Trophoblast cell (in vitro differentiated cells and primary cell): Measurements from ENCODE around the gene DPP9.

ENCODE experiments used
- DNase-seq, 2 donors: peaks; one replicate each; pipeline ENCODE4 v3.0.0-alpha.2; 2016
- H2AFZ ChIP-seq: 2 replicates; pipeline ENCODE4 v1.6.1; 2013; ENCODE audit warnings: low read length, moderate library complexity, mild to moderate bottlenecking; ENCODE audit not compliant: insufficient read depth, poor library complexity
- H2AK5ac ChIP-seq: 2 replicates; pipeline ENCODE4 v1.6.1; 2013; ENCODE audit warnings: mild to moderate bottlenecking, low read length
- H2BK120ac ChIP-seq: 2 replicates; pipeline ENCODE4 v1.6.1; 2013; ENCODE audit warnings: low read length, mild to moderate bottlenecking, moderate library complexity; ENCODE audit not compliant: insufficient read depth, poor library complexity
- H2BK12ac ChIP-seq: 2 replicates; pipeline ENCODE4 v1.6.1; 2013; ENCODE audit warnings: mild to moderate bottlenecking, low read length, moderate library complexity
- H2BK5ac ChIP-seq: 2 replicates; pipeline ENCODE4 v1.6.1; 2013; ENCODE audit warnings: low read length, low read depth, moderate library complexity, mild to moderate bottlenecking; ENCODE audit not compliant: poor library complexity
- H3K14ac ChIP-seq: 2 replicates; pipeline ENCODE4 v1.6.1; 2013; ENCODE audit warnings: mild to moderate bottlenecking, low read length
- H3K18ac ChIP-seq: 2 replicates; pipeline ENCODE4 v1.6.1; 2013; ENCODE audit warnings: mild to moderate bottlenecking, low read length
- H3K23ac ChIP-seq: 2 replicates; pipeline ENCODE4 v1.6.1; 2013; ENCODE audit warnings: low read length
- H3K27ac ChIP-seq: 2 replicates; pipeline ENCODE4 v1.5.1; 2013; ENCODE audit warnings: low read depth, mild to moderate bottlenecking, inconsistent platforms, low read length, moderate library complexity
- H3K27me3 ChIP-seq: 2 replicates; pipeline ENCODE4 v1.6.1; 2013; ENCODE audit warnings: inconsistent platforms, mild to moderate bottlenecking, low read length, moderate library complexity; ENCODE audit not compliant: insufficient read depth
- H3K36me3 ChIP-seq, 2 experiments: 1 replicate in 1 of 2; 2 replicates in 1 of 2; pipeline ENCODE4 v1.6.1; 2013; ENCODE audit warnings: low read length in 2 of 2, mild to moderate bottlenecking in 2 of 2, moderate library complexity in 1 of 2; ENCODE audit not compliant: insufficient read depth in 2 of 2, control insufficient read depth in 1 of 2
- H3K4ac ChIP-seq: 2 replicates; pipeline ENCODE4 v1.6.1; 2013; ENCODE audit warnings: low read depth, mild to moderate bottlenecking, low read length, moderate library complexity
- H3K4me1 ChIP-seq, 2 experiments: 1 replicate in 1 of 2; 2 replicates in 1 of 2; pipeline ENCODE4 v1.6.1; 2013; ENCODE audit warnings: low read length in 2 of 2, mild to moderate bottlenecking in 2 of 2, moderate library complexity in 1 of 2; ENCODE audit not compliant: insufficient read depth in 2 of 2, control insufficient read depth in 1 of 2
- H3K4me2 ChIP-seq: 2 replicates; pipeline ENCODE4 v1.6.1; 2013; ENCODE audit warnings: inconsistent platforms, mild to moderate bottlenecking, low read length, moderate library complexity
- H3K4me3 ChIP-seq: 2 replicates; pipeline ENCODE4 v1.5.1; 2013; ENCODE audit warnings: mild to moderate bottlenecking, low read depth, low read length, inconsistent platforms
- H3K79me1 ChIP-seq: one replicate; pipeline ENCODE4 v1.6.1; 2013; ENCODE audit warnings: low read length
- H3K79me2 ChIP-seq: 2 replicates; pipeline ENCODE4 v1.6.1; 2013; ENCODE audit warnings: low read length, mild to moderate bottlenecking; ENCODE audit not compliant: control insufficient read depth, insufficient read depth, poor library complexity
- H3K9ac ChIP-seq: 2 replicates; pipeline ENCODE4 v1.6.1; 2013; ENCODE audit warnings: mild to moderate bottlenecking, low read length
- H3K9me3 ChIP-seq: 2 replicates; pipeline ENCODE4 v1.6.1; 2013; ENCODE audit warnings: low read depth, mild to moderate bottlenecking, control low read depth, inconsistent platforms, low read length; ENCODE audit not compliant: insufficient read depth
- H4K12ac ChIP-seq: 2 replicates; pipeline ENCODE4 v1.6.1; 2013; ENCODE audit warnings: low read depth, mild to moderate bottlenecking, low read length, moderate library complexity
- H4K8ac ChIP-seq: 2 replicates; pipeline ENCODE4 v1.6.1; 2013; ENCODE audit warnings: low read depth, mild to moderate bottlenecking, low read length, moderate library complexity
- H4K91ac ChIP-seq: one replicate; pipeline ENCODE4 v1.6.1; 2013; ENCODE audit warnings: low read depth, mild to moderate bottlenecking, low read length, moderate library complexity
- whole genome bisulfite sequencing: extraction: QIAGEN DNeasy Blood & Tissue Kit; methylation state at CpG from one replicate; pipeline ENCODE4 v1.1.7; 2013; ENCODE audit warnings: missing lambda C conversion rate; ENCODE audit not compliant: insufficient read length, insufficient coverage; ENCODE audit errors: extremely low coverage; 5-methylcytosine and 5-hydroxymethylcytosine counted together

DPP9 gene

DNA sequence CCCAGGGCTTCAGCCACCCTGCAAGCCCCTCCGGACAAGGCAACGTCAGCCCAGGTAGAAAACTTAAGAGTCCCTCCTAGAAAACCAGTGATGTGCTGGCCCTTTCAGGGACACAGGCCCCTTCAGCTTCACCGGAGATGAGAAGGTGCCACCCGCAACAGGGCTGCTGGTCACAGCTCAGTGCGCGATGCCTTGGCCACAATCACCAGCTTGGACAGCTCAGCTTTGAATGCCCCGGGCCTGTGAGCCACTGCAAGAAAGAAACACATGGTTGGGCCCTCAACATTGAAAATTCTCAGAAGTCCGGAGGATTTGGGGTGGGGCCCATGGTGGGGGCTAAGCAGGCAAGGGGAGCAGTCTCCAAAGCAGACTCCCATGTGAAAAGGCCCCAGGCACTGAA is 65.8 kb downstream of the DPP9 start:
- H2BK12ac ChIP-seq: no peak overlapping the region
- no peak for DNase-seq
- H3K27me3 ChIP-seq: no peaks in the 10 kb centered on the region
- H4K8ac ChIP-seq: no peak overlapping the region
- H4K12ac ChIP-seq: no peak overlapping the region
- no peaks in the 10 kb centered on the region for H3K79me1 ChIP-seq
- H2AK5ac ChIP-seq: no peak overlapping the region
- no peak overlapping the region for H3K18ac ChIP-seq
- H3K36me3 ChIP-seq: peaks cover 63 to 76% of the 10 kb centered on the region in 2 experiments
- H3K4me2 ChIP-seq: no peak overlapping the region
- H3K4me3 ChIP-seq: no peak overlapping the region
- no peak overlapping the region for H2BK120ac ChIP-seq
- H3K4ac ChIP-seq: no peak overlapping the region
- WGBS: no CpG with 5 or more reads among the region's 8 CpGs
- H3K79me2 ChIP-seq: no peaks in the 10 kb centered on the region
- no peak overlapping the region for H3K9ac ChIP-seq
- H3K23ac ChIP-seq: no peak overlapping the region
- H3K4me1 ChIP-seq: no peaks in the 10 kb centered on the region
- no peak overlapping the region for H4K91ac ChIP-seq
- H3K14ac ChIP-seq: no peak overlapping the region
- no peak overlapping the region for H3K27ac ChIP-seq
- no peak overlapping the region for H2AFZ ChIP-seq
- H3K9me3 ChIP-seq: peaks cover 10% of the 10 kb centered on the region
- no peak overlapping the region for H2BK5ac ChIP-seq

DNA sequence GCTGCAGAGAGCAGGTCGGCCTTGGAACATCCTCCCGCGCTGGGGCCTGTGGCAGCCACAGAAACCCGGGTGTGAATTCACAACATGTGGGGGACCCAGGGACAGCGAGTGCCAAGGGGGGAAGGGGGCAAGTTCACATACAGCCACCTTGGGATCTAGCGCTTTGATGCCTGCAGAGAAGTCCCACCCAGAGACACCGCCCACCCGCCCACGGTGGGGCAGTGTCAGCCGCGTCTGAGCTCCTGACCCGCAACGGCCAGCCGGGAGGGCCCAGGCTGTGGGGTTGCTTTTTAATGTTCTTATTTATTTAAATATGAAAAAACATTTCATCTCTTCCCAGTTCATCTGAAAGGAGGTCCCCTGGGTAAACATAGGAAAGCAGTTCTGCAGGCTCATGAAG is 66.4 kb downstream of the DPP9 start:
- Histone ChIP-seq H2BK120ac (no peak overlapping the region), H2AFZ (no peak overlapping the region), H3K4me3 (no peak overlapping the region), H4K91ac (no peak overlapping the region), H3K18ac (no peak overlapping the region), H3K27me3 (no peaks in the 10 kb centered on the region), H4K8ac (no peak overlapping the region), H3K36me3 (peaks cover 64 to 76% of the 10 kb centered on the region in 2 experiments), H3K4me2 (no peak overlapping the region), H3K79me2 (no peaks in the 10 kb centered on the region), H2BK12ac (no peak overlapping the region), H3K9ac (no peak overlapping the region), H3K14ac (no peak overlapping the region), H3K79me1 (no peaks in the 10 kb centered on the region), H3K4ac (no peak overlapping the region), H3K9me3 (peaks cover 10% of the 10 kb centered on the region), H3K27ac (no peak overlapping the region), H4K12ac (no peak overlapping the region), H3K23ac (no peak overlapping the region), H3K4me1 (no peaks in the 10 kb centered on the region), H2BK5ac (no peak overlapping the region), H2AK5ac (no peak overlapping the region)
- no CpG with 5 or more reads among the region's 14 CpGs for WGBS
- DNase-seq: no peak

DNA sequence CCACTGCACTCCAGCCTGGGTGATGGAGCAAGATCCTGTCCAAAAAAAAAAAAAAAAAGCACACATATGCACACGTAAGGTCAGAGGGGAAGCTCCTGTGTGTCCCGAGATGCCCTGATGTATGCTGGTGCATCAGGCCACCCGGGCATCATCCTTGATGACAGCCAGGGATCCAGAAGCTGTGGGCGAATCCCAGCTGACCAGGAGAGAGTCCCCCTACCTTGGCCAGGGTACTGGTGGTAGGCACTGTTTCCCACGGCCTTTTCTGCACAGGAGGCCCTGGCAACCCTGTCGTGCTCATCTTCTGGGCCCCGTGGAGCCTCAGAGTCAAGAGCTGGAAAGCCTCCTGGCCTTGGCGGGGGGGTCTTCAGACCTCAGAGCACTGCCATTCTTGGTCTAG is 67.5 kb downstream of the DPP9 start:
- peaks cover 10% of the 10 kb centered on the region for H3K9me3 ChIP-seq
- no peak overlapping the region for H4K12ac ChIP-seq
- no peak overlapping the region for H4K91ac ChIP-seq
- H3K9ac ChIP-seq: no peak overlapping the region
- no peak overlapping the region for H3K14ac ChIP-seq
- no peak overlapping the region for H3K27ac ChIP-seq
- no peak for DNase-seq
- no peaks in the 10 kb centered on the region for H3K79me2 ChIP-seq
- no peak overlapping the region for H2BK120ac ChIP-seq
- no peaks in the 10 kb centered on the region for H3K27me3 ChIP-seq
- H3K4me2 ChIP-seq: no peak overlapping the region
- no peak overlapping the region for H2BK12ac ChIP-seq
- no peak overlapping the region for H2BK5ac ChIP-seq
- H3K36me3 ChIP-seq: peaks cover 63 to 70% of the 10 kb centered on the region in 2 experiments
- WGBS: no CpG with 5 or more reads among the region's 8 CpGs
- no peaks in the 10 kb centered on the region for H3K4me1 ChIP-seq
- no peaks in the 10 kb centered on the region for H3K79me1 ChIP-seq
- no peak overlapping the region for H3K4ac ChIP-seq
- no peak overlapping the region for H4K8ac ChIP-seq
- no peak overlapping the region for H3K23ac ChIP-seq
- no peak overlapping the region for H3K18ac ChIP-seq
- no peak overlapping the region for H2AK5ac ChIP-seq
- no peak overlapping the region for H3K4me3 ChIP-seq
- no peak overlapping the region for H2AFZ ChIP-seq

DNA sequence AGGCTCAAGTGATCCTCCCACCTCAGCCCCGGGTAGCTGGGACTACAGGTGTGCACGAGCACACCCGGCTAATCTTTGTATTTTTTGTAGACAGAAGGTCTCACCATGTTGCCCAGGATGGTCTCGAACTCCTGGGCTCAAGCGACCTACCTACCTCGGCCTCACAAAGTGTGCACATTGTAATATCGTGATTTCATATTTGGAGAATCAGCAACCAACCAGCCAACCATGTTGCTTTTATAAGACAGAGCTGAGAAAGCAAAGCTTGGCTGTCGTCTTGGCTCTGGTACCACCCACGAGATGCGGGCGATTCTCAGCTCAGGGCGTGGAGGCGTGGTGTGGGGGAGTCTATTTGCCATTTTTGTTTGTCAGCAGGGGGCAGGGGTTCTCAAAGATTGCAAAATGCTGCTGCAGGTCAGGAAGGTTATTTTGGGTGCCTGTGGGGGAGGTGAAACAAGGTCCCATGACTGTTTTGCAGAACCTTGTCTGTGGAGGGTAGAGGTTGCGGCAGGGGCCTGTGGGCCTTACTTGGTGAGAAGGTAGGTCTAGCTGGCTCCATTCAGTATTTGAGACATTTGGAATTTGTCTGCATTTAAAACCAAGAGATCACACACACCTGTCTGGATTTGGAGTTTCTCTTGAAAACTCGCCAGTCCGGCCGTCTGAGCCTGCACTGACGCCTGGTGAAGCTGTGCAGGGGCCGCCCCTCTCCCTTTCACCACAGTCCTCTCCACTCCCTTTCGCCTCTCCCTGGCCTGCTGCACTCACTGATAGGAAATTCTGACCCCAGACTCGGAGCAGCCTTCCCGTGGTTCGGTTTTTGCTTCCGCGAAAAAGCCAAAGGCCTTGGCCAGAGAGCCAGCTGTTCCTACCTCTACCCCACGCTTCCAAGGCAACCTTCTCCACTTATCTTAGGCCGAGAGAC is 68.9 kb downstream of the DPP9 start:
- no peak overlapping the region for H2BK120ac ChIP-seq

More for the DNA sequence above, 68.9 kb downstream of the DPP9 start:
- Histone ChIP-seq H3K9ac (no peak overlapping the region), H4K8ac (no peak overlapping the region), H3K36me3 (peaks cover 53 to 60% of the 10 kb centered on the region in 2 experiments), H3K27ac (no peak overlapping the region), H4K91ac (no peak overlapping the region), H3K79me1 (no peaks in the 10 kb centered on the region), H3K4me3 (no peak overlapping the region), H3K4ac (no peak overlapping the region), H3K9me3 (peaks cover 10% of the 10 kb centered on the region), H3K4me2 (no peak overlapping the region), H3K4me1 (no peaks in the 10 kb centered on the region), H3K18ac (no peak overlapping the region), H3K14ac (no peak overlapping the region), H2AFZ (no peak overlapping the region), H3K27me3 (no peaks in the 10 kb centered on the region), H2BK12ac (no peak overlapping the region), H2AK5ac (no peak overlapping the region), H4K12ac (no peak overlapping the region), H3K23ac (no peak overlapping the region), H2BK5ac (no peak overlapping the region), H3K79me2 (no peaks in the 10 kb centered on the region)
- no CpG with 5 or more reads among the region's 27 CpGs for WGBS
- no peak for DNase-seq
